ENCODE data around the gene NBEAL2.

DNA sequence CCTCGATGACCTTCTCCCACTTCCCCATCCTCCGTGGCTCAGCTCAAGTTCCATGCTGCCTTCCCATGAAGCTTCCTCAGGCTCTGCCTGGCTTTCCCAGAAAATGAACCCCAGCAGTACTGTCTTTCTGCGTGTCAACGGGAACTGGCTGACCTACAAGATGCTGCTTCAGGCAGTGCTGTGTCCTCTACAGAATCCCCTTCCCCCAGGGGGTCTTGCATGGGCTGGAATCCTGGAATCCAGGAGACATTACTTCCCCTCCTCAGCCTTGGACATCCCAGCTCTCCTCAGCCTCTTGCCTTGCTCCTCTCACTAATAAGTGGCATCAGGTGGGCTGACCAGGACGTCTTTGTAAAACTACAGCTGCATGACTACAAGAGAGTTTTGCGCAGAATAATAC, 8.3 kb upstream of the NBEAL2 start:
- TF ChIP-seq CTCF (IDR thresholded peaks at IDR 0.05; ENCODE audit: poor library complexity, severe bottlenecking) (no peak), EZH2 (IDR thresholded peaks at IDR 0.05; ENCODE audit: borderline replicate concordance, insufficient read depth, low read length, poor library complexity, severe bottlenecking) (no peak), EP300 (conservative IDR thresholded peaks at IDR 0.05; ENCODE audit: poor library complexity, severe bottlenecking) (no peak)

Data from neural cell (in vitro differentiated cells).